ENCODE results near the gene KCNA10.

DNA sequence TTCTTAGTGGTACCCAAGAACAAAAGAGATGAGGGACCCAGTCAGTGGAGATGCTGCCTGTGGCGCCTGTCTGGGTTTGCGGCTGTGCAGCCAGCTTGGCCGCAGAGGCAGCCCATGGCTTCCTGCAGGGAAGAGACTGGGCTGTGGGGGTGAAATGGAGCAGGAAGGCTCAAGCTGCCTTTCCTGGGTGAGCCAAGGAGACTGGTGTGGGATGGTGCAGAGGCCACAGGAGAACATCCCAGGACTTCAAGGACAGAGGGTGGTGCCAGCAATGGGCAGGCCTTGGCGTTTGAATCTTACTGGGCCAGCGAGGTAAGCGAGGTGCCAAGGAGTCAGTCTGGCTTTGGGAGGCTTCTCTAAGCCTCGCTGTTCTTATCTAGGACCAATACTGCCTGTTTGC lies 26.4 kb downstream of the KCNA10 start:
- TF ChIP-seq CTCF (conservative IDR thresholded peaks at IDR 0.05 in 1 of 2, IDR thresholded peaks at IDR 0.05 in 1 of 2; ENCODE audit: low read depth in 1 of 2, low read length in 2 of 2), result no peak
- TF ChIP-seq EZH2 (IDR thresholded peaks at IDR 0.05; ENCODE audit: low read length, missing control alignments), result no peak
